GM18858 (cell line): ENCODE measurements around the gene OBSCN.

ENCODE experiments used
- ATAC-seq: cut with Tn5 transposase; IDR thresholded peaks from one replicate; pipeline ENCODE4 v1.9.1; 2021; ENCODE audit not compliant: unreplicated experiment

Gene OBSCN

DNA sequence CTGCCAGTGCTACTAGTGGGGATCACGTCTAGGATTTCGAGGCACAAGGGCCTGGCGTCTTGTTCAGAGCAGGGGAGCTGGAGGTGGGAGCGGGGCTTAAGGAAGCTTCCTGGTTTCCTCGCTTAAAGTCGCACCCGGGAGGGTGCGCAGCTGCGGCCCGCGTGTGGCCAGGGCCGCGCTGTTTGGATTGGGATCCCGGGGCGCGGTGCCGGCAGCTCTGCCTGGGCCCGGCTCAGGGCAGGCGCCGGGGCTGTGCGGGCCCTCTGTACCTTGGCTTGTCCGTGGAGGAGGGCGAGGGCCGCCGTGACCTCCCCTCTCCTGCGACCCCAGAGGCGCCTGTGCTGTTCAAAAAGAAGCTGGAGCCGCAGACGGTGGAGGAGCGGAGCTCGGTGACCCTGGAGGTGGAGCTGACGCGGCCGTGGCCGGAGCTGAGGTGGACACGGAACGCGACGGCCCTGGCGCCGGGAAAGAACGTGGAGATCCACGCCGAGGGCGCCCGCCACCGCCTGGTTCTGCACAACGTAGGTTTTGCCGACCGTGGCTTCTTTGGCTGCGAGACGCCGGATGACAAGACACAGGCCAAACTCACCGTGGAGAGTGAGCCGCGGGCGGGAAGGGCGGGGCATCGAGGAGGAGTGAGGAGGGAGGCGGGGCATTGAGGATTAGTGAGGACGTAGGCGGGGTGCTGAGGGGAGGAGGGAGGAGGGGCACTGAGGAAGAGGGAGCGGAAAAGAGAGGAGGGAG, 67.8 kb downstream of the OBSCN start:
- ATAC-seq: no peak

- no peak for ATAC-seq
Observed at GRCh38 chr1:228276174-228276831, 68.5 kb downstream of the OBSCN start.

DNA sequence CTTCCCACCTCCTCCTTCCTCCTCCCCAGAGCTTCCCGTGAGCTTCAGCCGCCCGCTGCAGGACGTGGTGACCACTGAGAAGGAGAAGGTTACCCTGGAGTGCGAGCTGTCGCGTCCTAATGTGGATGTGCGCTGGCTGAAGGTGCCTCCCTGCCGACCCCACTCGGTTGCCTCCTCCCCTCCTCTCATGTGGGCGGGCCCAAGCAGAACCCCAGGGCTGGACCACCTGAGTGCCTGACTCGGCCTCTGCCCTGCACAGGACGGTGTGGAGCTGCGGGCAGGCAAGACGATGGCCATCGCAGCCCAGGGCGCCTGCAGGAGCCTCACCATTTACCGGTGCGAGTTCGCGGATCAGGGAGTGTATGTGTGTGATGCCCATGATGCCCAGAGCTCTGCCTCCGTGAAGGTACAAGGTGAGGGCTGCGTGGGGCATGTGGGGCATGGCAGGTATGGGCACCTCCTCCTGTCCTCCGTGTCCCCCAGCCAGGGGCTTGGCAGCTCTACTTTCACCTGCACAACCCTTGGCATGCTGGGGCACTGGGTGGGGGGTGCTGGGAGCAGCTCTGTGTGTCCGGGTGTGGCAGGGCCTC, 69.2 kb downstream of the OBSCN start:
- ATAC-seq: no peak

DNA sequence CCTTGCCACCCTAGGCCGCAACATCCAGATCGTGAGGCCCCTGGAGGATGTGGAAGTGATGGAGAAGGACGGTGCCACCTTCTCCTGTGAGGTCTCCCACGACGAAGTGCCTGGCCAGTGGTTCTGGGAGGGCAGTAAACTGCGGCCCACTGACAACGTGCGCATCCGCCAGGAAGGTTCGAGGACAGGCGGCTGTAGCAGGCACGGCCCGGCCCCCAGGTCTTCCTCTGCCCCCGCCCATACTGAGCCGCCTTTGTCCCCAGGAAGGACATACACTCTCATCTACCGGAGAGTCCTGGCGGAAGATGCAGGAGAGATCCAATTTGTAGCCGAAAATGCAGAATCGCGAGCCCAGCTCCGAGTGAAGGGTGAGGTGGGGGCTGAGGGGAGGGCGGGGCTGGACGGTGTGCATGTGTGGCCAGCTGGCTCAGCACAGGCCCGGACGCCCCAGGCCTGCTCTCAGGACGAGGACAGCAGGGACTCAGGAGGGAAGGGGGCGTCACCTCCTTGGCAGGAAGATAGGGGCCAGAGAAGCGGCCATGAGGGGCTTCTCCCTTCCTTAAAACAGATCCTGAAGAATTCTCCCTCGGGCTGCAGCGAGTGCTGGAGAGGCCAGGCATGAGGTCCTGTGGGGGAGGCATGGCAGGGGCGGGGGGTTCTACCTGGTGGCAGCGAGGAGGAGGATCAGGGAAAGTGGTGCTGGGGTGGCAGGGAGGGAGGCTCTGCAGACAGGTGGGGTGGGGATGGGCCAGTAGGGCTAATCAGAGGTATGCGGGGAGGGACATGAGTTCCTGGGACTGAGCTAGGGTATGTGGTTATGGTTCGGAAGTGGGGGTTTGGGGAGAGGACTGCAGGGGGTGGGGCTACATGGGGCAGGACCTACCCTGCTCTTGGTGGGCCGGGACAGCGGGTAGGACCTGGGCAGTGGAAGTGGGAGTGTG, 69.9 kb downstream of the OBSCN start:
- no peak for ATAC-seq

DNA sequence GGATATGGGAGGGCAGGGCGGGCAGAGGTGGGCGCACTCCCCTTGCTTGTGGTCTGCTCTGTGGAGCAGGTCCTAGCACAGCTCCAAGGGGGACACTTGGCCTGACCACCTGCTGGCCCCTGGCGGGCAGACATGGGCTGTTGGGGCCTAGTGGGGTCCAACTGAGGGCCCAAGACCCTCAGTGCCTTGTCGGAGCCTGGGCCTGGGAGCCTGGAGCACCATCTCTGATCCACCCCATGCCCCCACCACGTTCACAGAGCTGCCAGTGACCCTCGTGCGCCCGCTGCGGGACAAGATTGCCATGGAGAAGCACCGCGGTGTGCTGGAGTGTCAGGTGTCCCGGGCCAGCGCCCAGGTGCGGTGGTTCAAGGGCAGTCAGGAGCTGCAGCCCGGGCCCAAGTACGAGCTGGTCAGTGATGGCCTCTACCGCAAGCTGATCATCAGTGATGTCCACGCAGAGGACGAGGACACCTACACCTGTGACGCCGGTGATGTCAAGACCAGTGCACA, 70.6 kb downstream of the OBSCN start:
- no peak for ATAC-seq

- no peak for ATAC-seq
Observed at GRCh38 chr1:228279011-228279721, 71.3 kb downstream of the OBSCN start.

DNA sequence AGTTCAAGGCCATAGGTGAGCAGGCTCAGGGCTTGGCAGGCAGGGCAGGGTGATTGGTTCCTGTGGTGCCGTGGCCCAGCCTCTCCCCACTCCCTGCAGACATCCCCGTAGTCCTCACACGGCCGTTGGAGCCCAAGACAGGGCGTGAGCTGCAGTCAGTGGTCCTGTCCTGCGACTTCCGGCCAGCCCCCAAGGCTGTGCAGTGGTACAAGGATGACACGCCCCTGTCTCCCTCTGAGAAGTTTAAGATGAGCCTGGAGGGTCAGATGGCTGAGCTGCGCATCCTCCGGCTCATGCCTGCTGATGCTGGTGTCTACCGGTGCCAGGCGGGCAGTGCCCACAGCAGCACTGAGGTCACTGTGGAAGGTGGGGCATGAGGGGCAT, 71.9 kb downstream of the OBSCN start:
- no peak for ATAC-seq

GRCh38 chr1:228280106-228280901, 72.5 kb downstream of the OBSCN start:
- no peak for ATAC-seq

DNA sequence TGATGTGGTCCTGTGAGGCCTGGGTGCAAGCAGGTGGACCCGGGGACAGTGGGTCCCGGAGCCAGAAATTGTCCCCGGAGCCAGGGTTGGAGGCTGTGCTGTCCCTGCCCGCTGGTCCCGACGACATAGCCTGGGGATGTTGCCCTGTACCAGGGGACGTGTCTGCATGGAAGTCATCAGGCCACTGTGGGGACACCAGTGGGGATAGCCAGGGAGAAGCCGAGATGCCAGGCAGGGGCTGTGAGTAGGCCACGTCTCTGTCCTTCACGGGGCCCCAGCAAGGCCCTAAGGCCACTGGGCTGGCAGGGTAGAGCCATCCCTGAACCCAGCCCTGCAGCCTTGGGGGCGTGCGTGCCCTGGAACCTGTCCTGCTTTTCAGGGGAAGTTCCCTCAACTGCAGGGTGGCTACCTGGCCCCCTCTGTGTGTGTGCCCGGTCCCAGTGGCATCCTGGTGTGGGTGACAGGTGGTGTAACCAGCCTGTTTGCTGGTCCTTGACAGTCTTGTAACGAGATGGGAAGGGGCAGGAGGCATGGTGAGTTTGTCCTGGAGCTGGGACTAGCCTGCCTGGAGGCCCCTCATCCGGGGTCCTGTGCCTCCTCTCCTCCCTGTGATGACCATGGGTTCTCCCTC, 73.2 kb downstream of the OBSCN start:
- ATAC-seq: no peak

- no peak for ATAC-seq
Observed at GRCh38 chr1:228281631-228282328, 73.9 kb downstream of the OBSCN start.

GRCh38 chr1:228282329-228283042, 74.6 kb downstream of the OBSCN start:
- no peak for ATAC-seq

GRCh38 chr1:228283043-228283371, 75.2 kb downstream of the OBSCN start:
- ATAC-seq: no peak

- ATAC-seq: no peak
Observed at GRCh38 chr1:228283476-228284147, 75.8 kb downstream of the OBSCN start.

DNA sequence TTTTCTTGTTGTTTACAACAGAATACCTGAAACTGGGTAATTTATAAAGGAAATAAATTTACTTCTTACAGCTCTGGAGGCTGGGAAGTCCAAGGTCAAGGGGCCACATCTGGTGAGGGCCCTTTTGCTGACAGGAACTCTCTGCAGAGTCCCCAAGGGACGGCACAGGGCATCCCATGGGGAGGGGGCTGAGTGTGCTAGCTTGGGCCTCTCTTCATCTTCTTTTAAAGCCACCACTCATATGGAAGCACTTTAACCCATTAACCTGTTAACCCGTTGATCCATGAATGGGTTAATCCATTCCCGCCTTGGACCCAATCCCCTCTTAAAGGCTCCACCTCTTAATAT, 76.3 kb downstream of the OBSCN start:
- ATAC-seq: no peak

- no peak for ATAC-seq
Observed at GRCh38 chr1:228284521-228284920, 76.7 kb downstream of the OBSCN start.

GRCh38 chr1:228285661-228286504, 78.0 kb downstream of the OBSCN start:
- no peak for ATAC-seq
